ENCODE results near the gene CIB2. TPM values are rescaled to one million over a fixed set of nuclear protein-coding genes. Genes with fewer than 3 reads are reported as not detected.

The CIB2 gene
- total and polyA plus RNA-seq, 2 experiments from 2014 or later: 59.5 to 64.4 TPM

GRCh38 chr15:78147566-78147965 lies 16.3 kb upstream of the CIB2 start (continued):
- TF ChIP-seq ZNF462 (CRISPR knock-in tag; IDR thresholded peaks at IDR 0.05) (no peak), STAT1 (IDR thresholded peaks at IDR 0.05; ENCODE audit: unreplicated experiment) (no peak), ZNF114 (CRISPR knock-in tag; IDR thresholded peaks at IDR 0.05) (no peak), CREB1 (CRISPR knock-in tag; IDR thresholded peaks at IDR 0.05; ENCODE audit: low read depth) (no peak), POLR2AphosphoS5 (IDR thresholded peaks at IDR 0.05; ENCODE audit: low read depth) (no peak), EZH2phosphoT487 (IDR thresholded peaks at IDR 0.05; ENCODE audit: unreplicated experiment) (no peak)
- TF ChIP-seq, protein P1, sequence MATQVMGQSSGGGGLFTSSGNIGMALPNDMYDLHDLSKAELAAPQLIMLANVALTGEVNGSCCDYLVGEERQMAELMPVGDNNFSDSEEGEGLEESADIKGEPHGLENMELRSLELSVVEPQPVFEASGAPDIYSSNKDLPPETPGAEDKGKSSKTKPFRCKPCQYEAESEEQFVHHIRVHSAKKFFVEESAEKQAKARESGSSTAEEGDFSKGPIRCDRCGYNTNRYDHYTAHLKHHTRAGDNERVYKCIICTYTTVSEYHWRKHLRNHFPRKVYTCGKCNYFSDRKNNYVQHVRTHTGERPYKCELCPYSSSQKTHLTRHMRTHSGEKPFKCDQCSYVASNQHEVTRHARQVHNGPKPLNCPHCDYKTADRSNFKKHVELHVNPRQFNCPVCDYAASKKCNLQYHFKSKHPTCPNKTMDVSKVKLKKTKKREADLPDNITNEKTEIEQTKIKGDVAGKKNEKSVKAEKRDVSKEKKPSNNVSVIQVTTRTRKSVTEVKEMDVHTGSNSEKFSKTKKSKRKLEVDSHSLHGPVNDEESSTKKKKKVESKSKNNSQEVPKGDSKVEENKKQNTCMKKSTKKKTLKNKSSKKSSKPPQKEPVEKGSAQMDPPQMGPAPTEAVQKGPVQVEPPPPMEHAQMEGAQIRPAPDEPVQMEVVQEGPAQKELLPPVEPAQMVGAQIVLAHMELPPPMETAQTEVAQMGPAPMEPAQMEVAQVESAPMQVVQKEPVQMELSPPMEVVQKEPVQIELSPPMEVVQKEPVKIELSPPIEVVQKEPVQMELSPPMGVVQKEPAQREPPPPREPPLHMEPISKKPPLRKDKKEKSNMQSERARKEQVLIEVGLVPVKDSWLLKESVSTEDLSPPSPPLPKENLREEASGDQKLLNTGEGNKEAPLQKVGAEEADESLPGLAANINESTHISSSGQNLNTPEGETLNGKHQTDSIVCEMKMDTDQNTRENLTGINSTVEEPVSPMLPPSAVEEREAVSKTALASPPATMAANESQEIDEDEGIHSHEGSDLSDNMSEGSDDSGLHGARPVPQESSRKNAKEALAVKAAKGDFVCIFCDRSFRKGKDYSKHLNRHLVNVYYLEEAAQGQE (IDR thresholded peaks at IDR 0.05; ENCODE audit: unreplicated experiment): no peak

Measured in GM23338 (cell line).